ENCODE measurements around the gene PGF.

PGF gene

DNA sequence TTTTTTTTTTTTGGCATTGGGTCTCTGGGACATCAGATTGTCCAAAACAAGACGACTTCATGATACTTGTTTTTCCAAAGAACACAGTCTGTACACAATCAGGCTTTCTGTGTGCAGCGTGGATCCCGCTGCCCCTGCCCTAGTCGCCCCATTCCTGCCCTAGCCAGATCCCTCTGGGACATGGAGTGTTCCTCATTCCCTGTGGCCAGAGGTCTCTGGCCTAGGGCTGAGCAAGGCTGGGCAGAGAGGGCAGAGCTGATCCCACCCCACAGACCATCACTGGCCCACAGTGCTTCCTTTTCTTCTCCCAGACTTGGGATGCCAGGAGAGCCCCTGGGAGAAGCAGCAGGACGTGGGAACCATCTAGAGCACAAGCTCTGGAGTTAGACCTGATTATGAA, 26.4 kb upstream of the PGF start:
- Histone ChIP-seq H3K9ac (ENCODE audit: insufficient read length, low read depth) (no peak overlapping the region), H3K9me3 (ENCODE audit: insufficient read depth, low read length) (no peaks in the 10 kb centered on the region), H3K36me3 (ENCODE audit: insufficient read depth, insufficient read length, low read length) (no peaks in the 10 kb centered on the region), H3K27me3 (ENCODE audit: insufficient read depth, insufficient read length) (peaks cover 4% of the 10 kb centered on the region), H3K4me3 (ENCODE audit: insufficient read length, low read depth) (no peak overlapping the region), H3K4me1 (ENCODE audit: insufficient read depth, insufficient read length) (peaks cover 29% of the 10 kb centered on the region)
- no peak for DNase-seq (ENCODE audit: low read depth, low spot score)
- TF ChIP-seq SUZ12 (IDR thresholded peaks at IDR 0.05; ENCODE audit: extremely low read depth, insufficient read depth, insufficient read length) (no peak), YY1 (IDR thresholded peaks at IDR 0.05; ENCODE audit: insufficient read depth, insufficient read length) (no peak), ZNF274 (IDR thresholded peaks at IDR 0.05; ENCODE audit: low read depth, low read length) (no peak)

DNA sequence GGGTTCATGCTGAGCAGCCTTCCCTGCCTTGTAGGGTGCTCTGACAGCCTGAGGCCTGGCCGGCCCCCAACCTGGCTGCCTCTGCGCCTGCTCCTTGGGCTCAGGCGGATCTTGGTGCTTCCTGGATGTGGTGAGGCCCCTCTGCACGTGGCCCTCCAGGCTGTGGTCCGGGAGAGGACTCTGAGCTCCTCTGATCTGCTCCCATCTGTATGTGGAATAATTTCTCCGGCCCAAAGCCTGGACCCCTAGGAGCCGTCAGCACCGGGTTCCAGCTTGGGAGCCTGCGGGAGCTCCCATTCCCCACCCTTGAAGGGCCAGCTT, 26.0 kb upstream of the PGF start:
- Histone ChIP-seq H3K9me3 (ENCODE audit: insufficient read depth, low read length) (no peaks in the 10 kb centered on the region), H3K9ac (ENCODE audit: insufficient read length, low read depth) (no peak overlapping the region), H3K4me1 (ENCODE audit: insufficient read depth, insufficient read length) (peaks cover 29% of the 10 kb centered on the region), H3K36me3 (ENCODE audit: insufficient read depth, insufficient read length, low read length) (no peaks in the 10 kb centered on the region), H3K27me3 (ENCODE audit: insufficient read depth, insufficient read length) (peaks cover 8% of the 10 kb centered on the region), H3K4me3 (ENCODE audit: insufficient read length, low read depth) (no peak overlapping the region)
- DNase-seq (ENCODE audit: low read depth, low spot score) = no peak
- TF ChIP-seq ZNF274 (IDR thresholded peaks at IDR 0.05; ENCODE audit: low read depth, low read length) (no peak), SUZ12 (IDR thresholded peaks at IDR 0.05; ENCODE audit: extremely low read depth, insufficient read depth, insufficient read length) (no peak), YY1 (IDR thresholded peaks at IDR 0.05; ENCODE audit: insufficient read depth, insufficient read length) (no peak)

DNA sequence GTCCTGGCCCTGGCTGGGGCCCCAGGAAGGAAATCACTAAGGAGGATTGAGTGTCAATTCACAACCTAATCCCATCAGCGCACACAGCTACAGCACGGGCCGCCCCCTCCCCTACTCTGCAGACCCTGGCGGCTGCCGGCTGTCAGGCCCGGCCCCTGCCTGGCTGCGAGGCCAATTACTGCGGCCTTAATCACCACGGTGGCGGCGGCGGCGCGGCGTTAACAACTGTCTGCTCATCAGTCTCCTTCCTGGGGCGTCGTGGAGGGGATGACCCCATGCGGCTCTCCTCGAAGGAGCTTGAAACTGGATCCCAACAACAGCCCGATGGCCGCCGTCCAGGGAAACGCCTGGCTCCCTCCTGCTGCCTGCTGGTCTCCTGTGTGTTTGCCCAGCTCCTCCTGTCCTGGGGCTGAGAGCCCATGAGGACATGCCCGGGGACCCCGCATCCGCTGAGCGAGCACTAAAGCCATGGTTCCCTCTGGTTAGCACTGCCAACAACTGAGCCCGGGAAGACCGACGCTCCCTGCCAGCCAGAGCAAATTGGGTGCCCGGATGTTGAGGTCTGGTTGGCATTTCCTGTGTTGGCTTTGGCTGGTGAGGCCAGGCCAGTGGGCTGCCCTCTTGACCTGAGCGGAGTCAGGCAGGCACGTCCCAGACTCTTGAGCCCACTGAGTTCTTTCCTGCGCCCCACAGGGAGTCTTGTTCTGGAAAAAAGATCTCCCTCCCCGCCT, 25.5 kb upstream of the PGF start:
- peaks cover 29% of the 10 kb centered on the region for H3K4me1 ChIP-seq (ENCODE audit: insufficient read depth, insufficient read length)
- no peak for TF ChIP-seq SUZ12 (IDR thresholded peaks at IDR 0.05; ENCODE audit: extremely low read depth, insufficient read depth, insufficient read length)
- no peak for TF ChIP-seq YY1 (IDR thresholded peaks at IDR 0.05; ENCODE audit: insufficient read depth, insufficient read length)
- TF ChIP-seq ZNF274 (IDR thresholded peaks at IDR 0.05; ENCODE audit: low read depth, low read length) = no peak
- no peak overlapping the region for H3K4me3 ChIP-seq (ENCODE audit: insufficient read length, low read depth)
- DNase-seq (ENCODE audit: low read depth, low spot score) = no peak
- peak overlapping the region; percentile 50 for H3K9ac ChIP-seq (ENCODE audit: insufficient read length, low read depth)
- no peaks in the 10 kb centered on the region for H3K9me3 ChIP-seq (ENCODE audit: insufficient read depth, low read length)
- peaks cover 9% of the 10 kb centered on the region for H3K27me3 ChIP-seq (ENCODE audit: insufficient read depth, insufficient read length)
- H3K36me3 ChIP-seq (ENCODE audit: insufficient read depth, insufficient read length, low read length) = no peaks in the 10 kb centered on the region

DNA sequence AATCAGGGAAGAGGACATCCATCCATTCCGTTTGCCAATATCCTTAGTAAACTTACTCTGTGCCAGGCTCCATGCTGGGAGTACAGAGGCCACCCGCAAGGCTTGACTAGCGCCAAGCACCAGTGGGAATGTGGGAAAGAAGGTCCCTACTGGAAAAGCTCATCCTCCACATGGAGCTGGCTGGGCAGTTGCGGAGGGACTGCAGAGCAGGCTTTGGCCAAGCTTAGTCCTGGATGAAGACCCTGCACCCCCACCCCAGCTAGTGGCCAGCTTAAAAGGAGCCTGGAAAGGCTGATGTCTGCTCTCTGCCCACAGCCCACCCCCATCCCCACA, 25.0 kb upstream of the PGF start:
- peaks cover 14% of the 10 kb centered on the region for H3K27me3 ChIP-seq (ENCODE audit: insufficient read depth, insufficient read length)
- H3K4me1 ChIP-seq (ENCODE audit: insufficient read depth, insufficient read length) = peaks cover 29% of the 10 kb centered on the region
- DNase-seq (ENCODE audit: low read depth, low spot score) = no peak
- H3K4me3 ChIP-seq (ENCODE audit: insufficient read length, low read depth) = no peak overlapping the region
- TF ChIP-seq YY1 (IDR thresholded peaks at IDR 0.05; ENCODE audit: insufficient read depth, insufficient read length) = no peak
- TF ChIP-seq SUZ12 (IDR thresholded peaks at IDR 0.05; ENCODE audit: extremely low read depth, insufficient read depth, insufficient read length) = no peak
- no peak for TF ChIP-seq ZNF274 (IDR thresholded peaks at IDR 0.05; ENCODE audit: low read depth, low read length)
- H3K36me3 ChIP-seq (ENCODE audit: insufficient read depth, insufficient read length, low read length) = no peaks in the 10 kb centered on the region
- H3K9ac ChIP-seq (ENCODE audit: insufficient read length, low read depth) = peak overlapping the region; percentile 21
- no peaks in the 10 kb centered on the region for H3K9me3 ChIP-seq (ENCODE audit: insufficient read depth, low read length)

DNA sequence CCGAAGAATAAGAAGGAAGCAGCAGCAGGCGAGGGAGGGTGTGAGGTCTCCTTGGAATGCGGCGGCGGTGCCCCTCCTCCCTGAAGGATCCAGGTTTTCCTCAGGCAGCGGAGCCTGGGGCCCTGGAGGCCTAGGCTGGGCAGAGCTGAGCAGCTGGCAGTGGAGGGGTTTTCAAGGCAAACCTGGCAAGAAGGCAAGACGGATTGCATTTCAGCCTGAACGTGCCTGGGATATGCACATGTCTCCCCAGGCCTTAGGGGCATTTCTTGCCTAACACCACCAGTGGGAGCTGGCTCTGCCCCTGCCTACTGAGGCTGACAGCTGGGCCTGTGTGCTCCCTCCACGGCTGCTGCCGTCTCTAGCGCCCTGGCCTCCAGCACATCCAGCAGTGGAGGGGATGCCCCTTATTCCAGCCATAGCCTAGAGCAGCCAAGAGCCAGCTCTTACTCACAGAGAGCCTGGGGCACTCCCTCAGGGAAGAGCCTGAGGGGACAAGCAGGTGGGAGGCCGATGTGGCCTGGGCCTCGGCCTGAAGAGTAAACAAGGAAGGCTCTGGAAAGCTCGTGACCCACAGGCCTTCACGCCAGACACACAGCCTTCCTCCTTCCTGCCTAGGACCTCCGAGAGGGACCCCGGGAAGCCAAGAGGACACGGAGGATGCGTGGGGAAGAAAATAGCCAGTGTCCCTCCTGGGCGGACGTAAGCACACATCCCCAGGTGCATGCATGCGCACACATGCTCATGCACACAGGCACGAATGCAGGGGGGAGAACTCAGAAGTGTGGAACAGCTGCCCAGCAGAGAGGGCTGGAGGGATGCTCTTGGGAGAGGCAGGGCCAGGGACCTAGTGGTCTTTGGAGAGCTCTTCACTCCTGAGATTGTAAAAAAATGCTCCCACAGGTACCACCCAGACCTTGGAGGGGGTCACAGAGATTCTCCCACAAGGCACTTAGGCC, 24.3 kb upstream of the PGF start:
- Histone ChIP-seq H3K9me3 (ENCODE audit: insufficient read depth, low read length) (no peaks in the 10 kb centered on the region), H3K4me1 (ENCODE audit: insufficient read depth, insufficient read length) (peaks cover 27% of the 10 kb centered on the region), H3K9ac (ENCODE audit: insufficient read length, low read depth) (peak overlapping the region; percentile 21), H3K4me3 (ENCODE audit: insufficient read length, low read depth) (no peak overlapping the region), H3K27me3 (ENCODE audit: insufficient read depth, insufficient read length) (peaks cover 16% of the 10 kb centered on the region), H3K36me3 (ENCODE audit: insufficient read depth, insufficient read length, low read length) (no peaks in the 10 kb centered on the region)
- no peak for DNase-seq (ENCODE audit: low read depth, low spot score)
- no peak for TF ChIP-seq YY1 (IDR thresholded peaks at IDR 0.05; ENCODE audit: insufficient read depth, insufficient read length)
- TF ChIP-seq ZNF274 (IDR thresholded peaks at IDR 0.05; ENCODE audit: low read depth, low read length) = no peak
- no peak for TF ChIP-seq SUZ12 (IDR thresholded peaks at IDR 0.05; ENCODE audit: extremely low read depth, insufficient read depth, insufficient read length)

DNA sequence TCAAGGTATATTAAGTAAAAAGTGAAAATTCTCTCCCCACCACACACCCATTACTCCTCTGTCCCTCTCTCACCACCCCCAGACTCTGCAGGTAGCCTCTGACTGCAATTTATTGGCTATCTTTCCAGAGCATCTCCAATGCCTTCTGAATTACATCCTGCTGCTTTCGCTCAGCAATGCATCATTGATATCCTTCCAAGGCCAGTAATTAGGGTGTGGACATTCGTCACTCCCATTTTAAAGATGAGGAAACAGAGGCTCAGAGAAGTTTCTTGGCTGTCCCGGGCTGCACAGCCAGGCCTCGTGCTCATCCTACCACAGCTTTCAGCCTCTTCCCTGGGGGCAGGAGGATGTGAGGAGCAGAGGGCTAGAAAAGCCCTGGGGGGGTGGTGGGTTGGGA, 23.6 kb upstream of the PGF start:
- no peak for DNase-seq (ENCODE audit: low read depth, low spot score)
- peaks cover 16% of the 10 kb centered on the region for H3K27me3 ChIP-seq (ENCODE audit: insufficient read depth, insufficient read length)
- no peak for TF ChIP-seq SUZ12 (IDR thresholded peaks at IDR 0.05; ENCODE audit: extremely low read depth, insufficient read depth, insufficient read length)
- no peak for TF ChIP-seq ZNF274 (IDR thresholded peaks at IDR 0.05; ENCODE audit: low read depth, low read length)
- TF ChIP-seq YY1 (IDR thresholded peaks at IDR 0.05; ENCODE audit: insufficient read depth, insufficient read length) = no peak
- peaks cover 26% of the 10 kb centered on the region for H3K4me1 ChIP-seq (ENCODE audit: insufficient read depth, insufficient read length)
- H3K4me3 ChIP-seq (ENCODE audit: insufficient read length, low read depth) = no peak overlapping the region
- no peaks in the 10 kb centered on the region for H3K36me3 ChIP-seq (ENCODE audit: insufficient read depth, insufficient read length, low read length)
- no peaks in the 10 kb centered on the region for H3K9me3 ChIP-seq (ENCODE audit: insufficient read depth, low read length)
- no peak overlapping the region for H3K9ac ChIP-seq (ENCODE audit: insufficient read length, low read depth)

DNA sequence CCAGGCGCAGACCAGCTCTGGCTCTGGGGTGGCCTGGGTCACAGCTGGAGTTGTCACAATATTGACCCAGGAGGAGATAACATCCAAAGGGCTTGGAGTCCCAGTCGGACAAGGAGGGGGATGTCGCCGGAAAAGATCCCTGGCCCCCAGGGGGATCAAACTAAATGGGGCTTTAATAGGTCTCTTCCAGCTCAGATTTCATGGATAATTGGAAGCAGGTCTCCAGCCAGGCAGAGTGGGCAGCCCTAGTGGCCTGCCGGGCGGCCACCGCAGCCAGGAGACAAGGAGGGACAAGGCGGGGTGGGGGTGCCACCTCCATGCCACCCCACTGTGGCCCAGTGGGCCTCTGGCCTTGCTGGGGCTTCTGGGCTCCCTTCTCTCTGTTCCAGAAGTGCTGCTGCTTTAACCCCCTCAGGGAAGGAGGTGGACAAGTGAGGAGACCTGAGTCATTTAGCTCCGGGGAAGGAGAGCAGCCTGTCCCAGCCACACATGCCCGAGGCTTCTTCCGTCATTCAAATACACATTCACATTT, 23.1 kb upstream of the PGF start:
- H3K36me3 ChIP-seq (ENCODE audit: insufficient read depth, insufficient read length, low read length) = no peaks in the 10 kb centered on the region
- peak overlapping the region; percentile 56 for H3K9ac ChIP-seq (ENCODE audit: insufficient read length, low read depth)
- H3K9me3 ChIP-seq (ENCODE audit: insufficient read depth, low read length) = no peaks in the 10 kb centered on the region
- DNase-seq (ENCODE audit: low read depth, low spot score) = no peak
- H3K4me1 ChIP-seq (ENCODE audit: insufficient read depth, insufficient read length) = peaks cover 32% of the 10 kb centered on the region
- no peak overlapping the region for H3K4me3 ChIP-seq (ENCODE audit: insufficient read length, low read depth)
- TF ChIP-seq SUZ12 (IDR thresholded peaks at IDR 0.05; ENCODE audit: extremely low read depth, insufficient read depth, insufficient read length) = no peak
- no peak for TF ChIP-seq YY1 (IDR thresholded peaks at IDR 0.05; ENCODE audit: insufficient read depth, insufficient read length)
- TF ChIP-seq ZNF274 (IDR thresholded peaks at IDR 0.05; ENCODE audit: low read depth, low read length) = no peak
- H3K27me3 ChIP-seq (ENCODE audit: insufficient read depth, insufficient read length) = peaks cover 16% of the 10 kb centered on the region
